Measurements from ENCODE around the gene RIN3. TPM values are rescaled to one million over a fixed set of nuclear protein-coding genes. Genes with fewer than 3 reads are reported as not detected.
A peak's percentile ranks its signal among the peaks of the same experiment; 100 is the strongest.

The RIN3 gene
- total and polyA plus RNA-seq, 2 of the 4 experiments (the other 2 are of a cell fraction): 2.5 to 11.1 TPM

- intact Hi-C loops (cut with micrococcal nuclease): no loop called here
- H2BK120ac ChIP-seq (ENCODE audit: low read depth, low read length): no peak overlapping the region
- H3K14ac ChIP-seq (replicated peaks; ENCODE audit: low read depth, low read length): 0 out of 2 replicates have a peak overlapping the region, but pooled peaks have one; percentile 16
- peaks cover 11% of the 10 kb centered on the region for H3K4me1 ChIP-seq (ENCODE audit: control insufficient read depth, insufficient read depth, low read length)
- BruUV-seq (replicated peaks): no TSS peak
- no peak overlapping the region for H3K18ac ChIP-seq (ENCODE audit: low read depth, low read length)
- 0 out of 2 replicates have a peak overlapping the region, but pooled peaks have one; percentile 26 for H2AK5ac ChIP-seq (ENCODE audit: low read depth, low read length)
- in situ Hi-C loops (cut with MboI; ENCODE audit: low sequenced_read_pairs): no loop called here
- H4K8ac ChIP-seq (ENCODE audit: low read depth in 2 of 2, low read length in 2 of 2): no peak overlapping the region
- H3K23ac ChIP-seq (ENCODE audit: low read depth, low read length): no peak overlapping the region
- H2BK20ac ChIP-seq (ENCODE audit: low read depth, low read length): no peak overlapping the region
- ChIA-PET CTCF (interaction anchor here (1.3 to 3.9 kb wide), 2 partner anchors 13 to 29 kb away, joined by 3 to 15 read pairs; no protein-coding TSS in a partner anchor), POLR2A (ENCODE audit: unreplicated experiment) (no interaction called here)
- ATAC-seq (ENCODE audit: low read depth): no peak
- H3K27me3 ChIP-seq (ENCODE audit: control insufficient read depth, insufficient read depth, low read length): no peaks in the 10 kb centered on the region
- H3K79me1 ChIP-seq (ENCODE audit: low read depth in 1 of 2, low read length in 2 of 2): no peaks in the 10 kb centered on the region
- no peak for DNase-seq
- H2BK15ac ChIP-seq (ENCODE audit: low read depth, low read length): no peak overlapping the region
- H3K4me3 ChIP-seq (ENCODE audit: insufficient read depth, low read depth, low read length): no peak overlapping the region
- 75% methylated on average over 1 of the region's 1 CpG; no CpG with 5 or more reads in 1 of the 2 experiments for WGBS, 2 experiments (ENCODE audit: extremely low coverage in 2 of 2, insufficient read length in 1 of 2)
- H2BK5ac ChIP-seq (ENCODE audit: low read depth, low read length, poor library complexity, severe bottlenecking): no peak overlapping the region
- no peak overlapping the region for H4K91ac ChIP-seq (ENCODE audit: insufficient read depth, low read depth, low read length)
- H3K27ac ChIP-seq (ENCODE audit: insufficient read depth, low read length): no peak overlapping the region
- H2AFZ ChIP-seq (replicated peaks; ENCODE audit: low read length, poor library complexity): no peak overlapping the region
- no peaks in the 10 kb centered on the region for H3K36me3 ChIP-seq (ENCODE audit: control insufficient read depth, insufficient read depth, low read length)
- TF ChIP-seq BHLHE40 (IDR thresholded peaks at IDR 0.05; ENCODE audit: low read depth, low read length) (no peak), FOS (IDR thresholded peaks at IDR 0.05; ENCODE audit: low read depth, low read length) (no peak), RCOR1 (IDR thresholded peaks at IDR 0.05; ENCODE audit: insufficient replicate concordance, low read length) (no peak), MAFK (IDR thresholded peaks at IDR 0.05; ENCODE audit: low read depth, low read length) (no peak)
- TF ChIP-seq, protein P1, sequence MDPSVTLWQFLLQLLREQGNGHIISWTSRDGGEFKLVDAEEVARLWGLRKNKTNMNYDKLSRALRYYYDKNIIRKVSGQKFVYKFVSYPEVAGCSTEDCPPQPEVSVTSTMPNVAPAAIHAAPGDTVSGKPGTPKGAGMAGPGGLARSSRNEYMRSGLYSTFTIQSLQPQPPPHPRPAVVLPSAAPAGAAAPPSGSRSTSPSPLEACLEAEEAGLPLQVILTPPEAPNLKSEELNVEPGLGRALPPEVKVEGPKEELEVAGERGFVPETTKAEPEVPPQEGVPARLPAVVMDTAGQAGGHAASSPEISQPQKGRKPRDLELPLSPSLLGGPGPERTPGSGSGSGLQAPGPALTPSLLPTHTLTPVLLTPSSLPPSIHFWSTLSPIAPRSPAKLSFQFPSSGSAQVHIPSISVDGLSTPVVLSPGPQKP (IDR thresholded peaks at IDR 0.05; ENCODE audit: borderline replicate concordance, low read depth, low read length): no peak
- TF ChIP-seq, protein P2, sequence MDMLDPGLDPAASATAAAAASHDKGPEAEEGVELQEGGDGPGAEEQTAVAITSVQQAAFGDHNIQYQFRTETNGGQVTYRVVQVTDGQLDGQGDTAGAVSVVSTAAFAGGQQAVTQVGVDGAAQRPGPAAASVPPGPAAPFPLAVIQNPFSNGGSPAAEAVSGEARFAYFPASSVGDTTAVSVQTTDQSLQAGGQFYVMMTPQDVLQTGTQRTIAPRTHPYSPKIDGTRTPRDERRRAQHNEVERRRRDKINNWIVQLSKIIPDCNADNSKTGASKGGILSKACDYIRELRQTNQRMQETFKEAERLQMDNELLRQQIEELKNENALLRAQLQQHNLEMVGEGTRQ (IDR thresholded peaks at IDR 0.05; ENCODE audit: low read depth, low read length): no peak
- peaks cover 2% of the 10 kb centered on the region; the same call in 1 of the 2 replicates for H3K9me1 ChIP-seq (ENCODE audit: insufficient read depth, low read length)
- no peaks in the 10 kb centered on the region for H4K20me1 ChIP-seq (ENCODE audit: insufficient read depth, low read length)
- no peak overlapping the region for H3K4me2 ChIP-seq (ENCODE audit: low read depth, low read length)
- no peak overlapping the region for H3K4ac ChIP-seq (ENCODE audit: low read depth, low read length)
- no peaks in the 10 kb centered on the region for H3K9me3 ChIP-seq (ENCODE audit: control insufficient read depth, insufficient read depth, low read length)
- no peak overlapping the region for H3K9ac ChIP-seq (ENCODE audit: low read depth, low read length)
- dilution Hi-C loops (cut with HindIII; ENCODE audit: low sequenced_read_pairs, unreplicated experiment): no loop called here
- H3K56ac ChIP-seq (ENCODE audit: extremely low read depth, insufficient read depth, low read length): no peak overlapping the region
- H2AK9ac ChIP-seq (replicated peaks; ENCODE audit: low read depth, low read length, poor library complexity): no peak overlapping the region
- no peak overlapping the region for H4K5ac ChIP-seq (ENCODE audit: low read depth, low read length)
Observed at GRCh38 chr14:92475037-92475436, 38.5 kb upstream of the RIN3 start.
